Measurements from ENCODE around the gene PCDHA8.

GRCh38 chr5:140883927-140884697, 43.1 kb downstream of the PCDHA8 start:
- TF ChIP-seq CTCF (conservative IDR thresholded peaks at IDR 0.05) (no peak), EZH2 (IDR thresholded peaks at IDR 0.05; ENCODE audit: low read depth) (no peak)
